Nasal cavity respiratory epithelium epithelial cell of viscerocranial mucosa (primary cell): ENCODE data around the gene PCDHGB4. TPM values are rescaled to one million over a fixed set of nuclear protein-coding genes. Genes with fewer than 3 reads are reported as not detected.

Experiments
- total RNA-seq: library from RNA; depleted of rRNA; stranded (reverse); fragments of >200 nt; gene quantifications from 2 replicates; pipeline ENCODE4 v1.2.3, GENCODE V29; 2014

Gene PCDHGB4
- total RNA-seq, 1 donor from 2014 or later = 8.0 TPM

DNA sequence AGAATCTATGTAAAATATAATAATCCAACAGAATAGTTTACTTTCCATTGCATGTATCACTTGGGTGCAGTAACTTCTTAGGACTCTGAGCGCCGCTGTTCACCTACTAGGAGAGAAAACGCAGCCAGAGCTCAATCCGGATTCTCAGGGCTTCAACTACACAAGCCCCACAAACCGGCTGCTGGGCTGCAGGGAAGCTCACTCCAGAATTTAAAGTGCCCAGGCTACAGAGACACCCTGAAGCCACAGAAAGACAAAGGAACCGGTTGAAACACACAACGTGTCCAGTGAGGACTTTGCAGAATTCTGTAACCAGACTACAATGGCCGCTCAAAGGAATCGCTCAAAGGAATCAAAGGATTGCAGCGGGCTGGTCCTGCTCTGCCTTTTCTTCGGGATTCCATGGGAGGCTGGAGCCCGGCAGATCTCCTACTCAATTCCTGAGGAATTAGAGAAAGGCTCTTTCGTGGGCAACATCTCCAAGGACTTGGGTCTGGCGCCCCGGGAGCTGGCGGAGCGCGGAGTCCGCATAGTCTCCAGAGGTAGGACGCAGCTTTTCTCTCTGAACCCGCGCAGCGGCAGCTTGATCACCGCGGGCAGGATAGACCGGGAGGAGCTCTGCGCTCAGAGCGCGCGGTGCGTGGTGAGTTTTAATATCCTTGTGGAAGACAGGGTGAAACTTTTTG is 25.5 kb downstream of the PCDHGB4 start, which contains the start of gene PCDHGA10:
Gene PCDHGA10 (plus strand): TSS at position 134 of the 686 bp plus-strand sequence. CDS start 189 bp downstream, at position 323.

DNA sequence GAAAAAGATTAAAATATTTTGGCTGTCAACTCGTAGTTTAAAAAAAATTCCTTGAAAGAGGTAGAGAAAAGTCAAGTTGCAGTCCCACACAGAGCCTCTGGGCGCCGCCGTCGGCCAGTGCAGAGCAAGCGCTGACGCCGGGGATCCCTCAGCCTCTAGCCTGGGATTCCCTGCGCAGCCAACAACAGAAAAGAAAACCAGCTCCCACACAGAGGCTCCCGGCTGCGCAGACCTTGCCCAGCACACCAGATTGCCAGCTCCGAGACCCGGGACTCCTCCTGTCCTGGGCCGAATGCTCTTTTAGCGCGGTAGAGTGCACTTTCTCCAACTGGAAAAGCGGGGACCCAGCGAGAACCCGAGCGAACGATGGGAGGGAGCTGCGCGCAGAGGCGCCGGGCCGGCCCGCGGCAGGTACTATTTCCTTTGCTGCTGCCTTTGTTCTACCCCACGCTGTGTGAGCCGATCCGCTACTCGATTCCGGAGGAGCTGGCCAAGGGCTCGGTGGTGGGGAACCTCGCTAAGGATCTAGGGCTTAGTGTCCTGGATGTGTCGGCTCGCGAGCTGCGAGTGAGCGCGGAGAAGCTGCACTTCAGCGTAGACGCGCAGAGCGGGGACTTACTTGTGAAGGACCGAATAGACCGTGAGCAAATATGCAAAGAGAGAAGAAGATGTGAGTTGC is 30.1 kb downstream of the PCDHGB4 start, which contains the start of gene PCDHGB7:
Gene PCDHGB7 (plus strand): TSS at position 184 of the 679 bp plus-strand sequence. CDS start 183 bp downstream, at position 367.

DNA sequence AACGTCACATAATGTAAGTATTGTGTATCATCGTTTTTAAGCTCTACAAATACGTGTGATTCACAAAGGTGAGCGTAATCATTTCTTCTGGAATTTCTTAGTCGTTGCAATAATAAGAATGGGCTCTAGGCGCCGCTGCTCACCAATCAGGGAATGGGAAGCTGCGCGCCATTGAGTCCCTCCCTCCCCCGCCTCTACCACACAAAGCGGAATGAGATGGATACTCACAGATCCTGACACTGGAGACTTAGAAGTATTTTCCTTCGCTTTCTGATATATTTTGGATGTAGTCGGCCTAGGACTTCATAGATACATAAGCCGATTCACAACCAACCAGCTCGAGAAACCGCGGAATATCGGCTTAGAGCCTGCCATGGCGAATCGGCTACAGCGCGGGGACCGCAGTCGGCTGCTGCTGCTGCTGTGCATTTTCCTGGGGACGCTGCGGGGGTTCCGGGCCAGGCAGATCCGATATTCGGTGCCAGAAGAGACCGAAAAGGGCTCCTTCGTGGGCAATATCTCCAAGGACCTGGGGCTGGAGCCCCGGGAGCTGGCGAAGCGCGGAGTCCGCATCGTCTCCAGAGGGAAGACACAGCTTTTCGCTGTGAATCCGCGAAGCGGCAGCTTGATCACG is 33.5 kb downstream of the PCDHGB4 start, which contains the start of gene PCDHGA11:
Gene PCDHGA11 (plus strand): TSS at position 197 of the 634 bp plus-strand sequence. CDS start 177 bp downstream, at position 374.

DNA sequence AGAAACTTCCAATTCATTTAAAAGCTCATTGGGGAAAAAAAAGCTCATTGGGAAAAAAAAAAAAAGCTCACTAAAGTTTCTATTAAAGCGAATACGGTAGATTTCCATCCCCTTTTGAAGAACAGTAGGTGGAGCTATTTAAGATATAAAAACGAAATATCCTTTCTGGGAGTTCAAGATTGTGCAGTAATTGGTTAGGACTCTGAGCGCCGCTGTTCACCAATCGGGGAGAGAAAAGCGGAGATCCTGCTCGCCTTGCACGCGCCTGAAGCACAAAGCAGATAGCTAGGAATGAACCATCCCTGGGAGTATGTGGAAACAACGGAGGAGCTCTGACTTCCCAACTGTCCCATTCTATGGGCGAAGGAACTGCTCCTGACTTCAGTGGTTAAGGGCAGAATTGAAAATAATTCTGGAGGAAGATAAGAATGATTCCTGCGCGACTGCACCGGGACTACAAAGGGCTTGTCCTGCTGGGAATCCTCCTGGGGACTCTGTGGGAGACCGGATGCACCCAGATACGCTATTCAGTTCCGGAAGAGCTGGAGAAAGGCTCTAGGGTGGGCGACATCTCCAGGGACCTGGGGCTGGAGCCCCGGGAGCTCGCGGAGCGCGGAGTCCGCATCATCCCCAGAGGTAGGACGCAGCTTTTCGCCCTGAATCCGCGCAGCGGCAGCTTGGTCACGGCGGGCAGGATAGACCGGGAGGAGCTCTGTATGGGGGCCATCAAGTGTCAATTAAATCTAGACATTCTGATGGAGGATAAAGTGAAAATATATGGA is 43.0 kb downstream of the PCDHGB4 start, which contains the start of gene PCDHGA12:
Gene PCDHGA12 (plus strand): TSS at position 176 of the 782 bp plus-strand sequence. CDS start 253 bp downstream, at position 429.

Other genes starting within 250 kb of the PCDHGB4 start
- gene PCDHB6, start 237.6 kb upstream of the PCDHGB4 start, total RNA-seq = 0.21 TPM in 1 of 2 replicates, not detected in the other
- gene PCDHB7, start 215.1 kb upstream of the PCDHGB4 start, total RNA-seq = 0.07 TPM in 1 of 2 replicates, not detected in the other
- 0.57 TPM in 1 of 2 replicates, not detected in the other for gene PCDHB8, start 209.9 kb upstream of the PCDHGB4 start, total RNA-seq
- gene PCDHB16, start 205.3 kb upstream of the PCDHGB4 start, total RNA-seq = 0.07 TPM in 1 of 2 replicates, not detected in the other
- under 0.01 and 0.14 TPM in 2 replicates for gene PCDHB9, start 200.5 kb upstream of the PCDHGB4 start, total RNA-seq
- gene PCDHB10, start 195.3 kb upstream of the PCDHGB4 start, total RNA-seq = under 0.01 and 0.57 TPM in 2 replicates
- gene PCDHB11, start 188.1 kb upstream of the PCDHGB4 start, total RNA-seq = 0.34 and 0.85 TPM in 2 replicates
- gene PCDHB12, start 179.0 kb upstream of the PCDHGB4 start, total RNA-seq = under 0.01 and 0.28 TPM in 2 replicates
- under 0.01 and 0.64 TPM in 2 replicates for gene PCDHB13, start 173.8 kb upstream of the PCDHGB4 start, total RNA-seq
- 0.34 and 1.7 TPM in 2 replicates for gene PCDHB14, start 164.4 kb upstream of the PCDHGB4 start, total RNA-seq
- 0.34 and 0.50 TPM in 2 replicates for gene PCDHB15, start 142.3 kb upstream of the PCDHGB4 start, total RNA-seq
- 0.14 TPM in 1 of 2 replicates, not detected in the other for gene SLC25A2, start 83.6 kb upstream of the PCDHGB4 start, total RNA-seq
- gene TAF7, start 66.9 kb upstream of the PCDHGB4 start, total RNA-seq = 84.6 and 94.3 TPM in 2 replicates
- under 0.01 and 0.43 TPM in 2 replicates for gene PCDHGA1, start 57.2 kb upstream of the PCDHGB4 start, total RNA-seq
- gene PCDHGA2, start 48.9 kb upstream of the PCDHGB4 start, total RNA-seq = 0.34 and 1.00 TPM in 2 replicates
- gene PCDHGA3, start 43.9 kb upstream of the PCDHGB4 start, total RNA-seq = under 0.01 and 0.36 TPM in 2 replicates
- 0.34 and 1.6 TPM in 2 replicates for gene PCDHGB1, start 37.6 kb upstream of the PCDHGB4 start, total RNA-seq
- gene PCDHGA4, start 32.7 kb upstream of the PCDHGB4 start, total RNA-seq = under 0.01 and 1.8 TPM in 2 replicates
- under 0.01 and 1.7 TPM in 2 replicates for gene PCDHGB2, start 27.7 kb upstream of the PCDHGB4 start, total RNA-seq
- gene PCDHGA5, start 23.5 kb upstream of the PCDHGB4 start, total RNA-seq = under 0.01 and 0.64 TPM in 2 replicates
- gene PCDHGB3, start 17.5 kb upstream of the PCDHGB4 start, total RNA-seq = 0.34 and 2.1 TPM in 2 replicates
- gene PCDHGA6, start 13.8 kb upstream of the PCDHGB4 start, total RNA-seq = under 0.01 and 1.1 TPM in 2 replicates
- under 0.01 and 1.8 TPM in 2 replicates for gene PCDHGA7, start 5.0 kb upstream of the PCDHGB4 start, total RNA-seq
- gene PCDHGA8, start 4.9 kb downstream of the PCDHGB4 start, total RNA-seq = 0.34 and 1.3 TPM in 2 replicates
- gene PCDHGB5, start 10.2 kb downstream of the PCDHGB4 start, total RNA-seq = 4.8 and 14.0 TPM in 2 replicates
- 0.34 and 3.8 TPM in 2 replicates for gene PCDHGA9, start 15.1 kb downstream of the PCDHGB4 start, total RNA-seq
- 0.68 and 4.0 TPM in 2 replicates for gene PCDHGB6, start 20.3 kb downstream of the PCDHGB4 start, total RNA-seq
- gene PCDHGA10, start 25.3 kb downstream of the PCDHGB4 start, total RNA-seq = 1.7 and 7.5 TPM in 2 replicates
- gene PCDHGB7, start 30.0 kb downstream of the PCDHGB4 start, total RNA-seq = 1.4 and 9.3 TPM in 2 replicates
- gene PCDHGA11, start 33.4 kb downstream of the PCDHGB4 start, total RNA-seq = 2.1 and 5.3 TPM in 2 replicates
- gene PCDHGA12, start 42.8 kb downstream of the PCDHGB4 start, total RNA-seq = 0.68 and 2.2 TPM in 2 replicates
- 17.1 and 38.5 TPM in 2 replicates for gene PCDHGC3, start 88.3 kb downstream of the PCDHGB4 start, total RNA-seq
- 0.34 and 1.2 TPM in 2 replicates for gene PCDHGC4, start 97.3 kb downstream of the PCDHGB4 start, total RNA-seq
- 0.34 and 1.1 TPM in 2 replicates for gene PCDHGC5, start 101.4 kb downstream of the PCDHGB4 start, total RNA-seq
- gene DIAPH1, start 231.3 kb downstream of the PCDHGB4 start, total RNA-seq = 58.1 and 114 TPM in 2 replicates
- 48.0 and 64.6 TPM in 2 replicates for gene HDAC3, start 249.2 kb downstream of the PCDHGB4 start, total RNA-seq
- gene RELL2, start 249.3 kb downstream of the PCDHGB4 start, total RNA-seq = 12.7 and 16.1 TPM in 2 replicates